Medulla oblongata (tissue), 1 donor: ENCODE data around the gene MAMSTR.
"Not testable (repeated sequence)": the region's sequence is repeated elsewhere in the genome, so short reads cannot be mapped to it uniquely, and the experiment has no call there.

Experiments used
- DNase-seq: peaks from one replicate; pipeline ENCODE4 v3.0.0-alpha.2; 2015; ENCODE audit errors: extremely low spot score

MAMSTR gene

GRCh38 chr19:48719263-48720171 is at the start of gene MAMSTR:
MAMSTR (minus strand) TSS chr19:48719725; CDS start chr19:48719031, 694 bp downstream.
- no peak for DNase-seq

GRCh38 chr19:48768994-48769713 is 49.6 kb upstream of the MAMSTR start:
- no peak for DNase-seq

GRCh38 chr19:48768171-48768753 is 48.7 kb upstream of the MAMSTR start:
- DNase-seq: not testable (repeated sequence)

- not testable (repeated sequence) for DNase-seq
Measured at GRCh38 chr19:48765816-48766215, 46.3 kb upstream of the MAMSTR start.

GRCh38 chr19:48760504-48761205 is 41.1 kb upstream of the MAMSTR start:
- DNase-seq: no peak

- DNase-seq: no peak
Measured at GRCh38 chr19:48757741-48758144, 38.2 kb upstream of the MAMSTR start.

GRCh38 chr19:48757089-48757675 is 37.7 kb upstream of the MAMSTR start:
- DNase-seq: no peak

- no peak for DNase-seq
Measured at GRCh38 chr19:48756686-48757085, 37.2 kb upstream of the MAMSTR start.

- no peak for DNase-seq
Measured at GRCh38 chr19:48756212-48756611, 36.7 kb upstream of the MAMSTR start.

- no peak for DNase-seq
Measured at GRCh38 chr19:48755787-48756186, 36.3 kb upstream of the MAMSTR start.

- DNase-seq: no peak
Measured at GRCh38 chr19:48755084-48755641, 35.6 kb upstream of the MAMSTR start, which contains the start of gene FGF21. FGF21 (plus strand) TSS chr19:48755524; CDS start chr19:48756237, 713 bp downstream.

GRCh38 chr19:48752496-48753365 is 33.2 kb upstream of the MAMSTR start, which contains the start of gene FUT1:
FUT1 (minus strand) TSS chr19:48752641; CDS start chr19:48751281, 1,360 bp downstream.
- no peak for DNase-seq

- DNase-seq: no peak
Measured at GRCh38 chr19:48751845-48752495, 32.4 kb upstream of the MAMSTR start.

- no peak for DNase-seq
Measured at GRCh38 chr19:48750771-48751504, 31.4 kb upstream of the MAMSTR start.

- no peak for DNase-seq
Measured at GRCh38 chr19:48750351-48750750, 30.8 kb upstream of the MAMSTR start.

- no peak for DNase-seq
Measured at GRCh38 chr19:48749571-48750198, 30.2 kb upstream of the MAMSTR start.

GRCh38 chr19:48746738-48747575 is 27.4 kb upstream of the MAMSTR start, which contains the start of gene IZUMO1:
IZUMO1 (minus strand) TSS chr19:48746909; CDS start chr19:48745859, 1,050 bp downstream.
- DNase-seq: peak; percentile 79
